Measurements from ENCODE around the gene FAM217B. TPM values are rescaled to one million over a fixed set of nuclear protein-coding genes. Genes with fewer than 3 reads are reported as not detected.
A peak's percentile ranks its signal among the peaks of the same experiment; 100 is the strongest.

FAM217B gene
- total and polyA plus RNA-seq, 2 of the 8 experiments (the other 6 are each of a cell fraction or from before 2014, with no cell fraction given): 5.4 to 28.5 TPM

DNA sequence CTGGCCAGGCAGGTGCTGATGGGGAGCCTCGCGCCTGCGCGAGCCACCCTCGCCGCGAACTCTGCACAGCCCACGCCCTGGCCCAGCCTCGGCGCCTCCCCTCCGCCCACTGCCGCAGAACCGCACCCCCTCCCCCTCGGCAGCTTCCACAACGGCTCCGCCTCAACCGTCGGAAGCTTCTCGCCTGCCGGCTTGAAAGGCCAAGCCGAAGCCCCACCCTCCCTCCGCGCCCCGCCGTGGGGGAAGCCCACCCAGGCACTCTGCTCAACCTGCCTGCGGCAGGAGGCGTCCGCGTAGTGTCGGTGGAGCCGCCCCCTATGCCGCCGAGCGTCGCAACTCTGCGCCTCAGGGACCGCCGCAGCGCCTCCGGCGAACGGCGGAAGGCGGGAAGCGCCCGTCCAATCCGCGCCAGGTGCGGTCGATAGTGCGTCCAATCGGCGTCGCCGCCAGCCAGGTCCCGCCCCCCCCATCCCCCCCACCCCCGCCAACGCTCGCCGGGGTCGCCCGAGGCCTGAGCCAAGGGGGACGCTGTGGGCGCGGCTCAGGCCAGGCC lies 6.8 kb upstream of the FAM217B start, which contains the start of gene SYCP2 (continued):
- TF ChIP-seq, protein P1, sequence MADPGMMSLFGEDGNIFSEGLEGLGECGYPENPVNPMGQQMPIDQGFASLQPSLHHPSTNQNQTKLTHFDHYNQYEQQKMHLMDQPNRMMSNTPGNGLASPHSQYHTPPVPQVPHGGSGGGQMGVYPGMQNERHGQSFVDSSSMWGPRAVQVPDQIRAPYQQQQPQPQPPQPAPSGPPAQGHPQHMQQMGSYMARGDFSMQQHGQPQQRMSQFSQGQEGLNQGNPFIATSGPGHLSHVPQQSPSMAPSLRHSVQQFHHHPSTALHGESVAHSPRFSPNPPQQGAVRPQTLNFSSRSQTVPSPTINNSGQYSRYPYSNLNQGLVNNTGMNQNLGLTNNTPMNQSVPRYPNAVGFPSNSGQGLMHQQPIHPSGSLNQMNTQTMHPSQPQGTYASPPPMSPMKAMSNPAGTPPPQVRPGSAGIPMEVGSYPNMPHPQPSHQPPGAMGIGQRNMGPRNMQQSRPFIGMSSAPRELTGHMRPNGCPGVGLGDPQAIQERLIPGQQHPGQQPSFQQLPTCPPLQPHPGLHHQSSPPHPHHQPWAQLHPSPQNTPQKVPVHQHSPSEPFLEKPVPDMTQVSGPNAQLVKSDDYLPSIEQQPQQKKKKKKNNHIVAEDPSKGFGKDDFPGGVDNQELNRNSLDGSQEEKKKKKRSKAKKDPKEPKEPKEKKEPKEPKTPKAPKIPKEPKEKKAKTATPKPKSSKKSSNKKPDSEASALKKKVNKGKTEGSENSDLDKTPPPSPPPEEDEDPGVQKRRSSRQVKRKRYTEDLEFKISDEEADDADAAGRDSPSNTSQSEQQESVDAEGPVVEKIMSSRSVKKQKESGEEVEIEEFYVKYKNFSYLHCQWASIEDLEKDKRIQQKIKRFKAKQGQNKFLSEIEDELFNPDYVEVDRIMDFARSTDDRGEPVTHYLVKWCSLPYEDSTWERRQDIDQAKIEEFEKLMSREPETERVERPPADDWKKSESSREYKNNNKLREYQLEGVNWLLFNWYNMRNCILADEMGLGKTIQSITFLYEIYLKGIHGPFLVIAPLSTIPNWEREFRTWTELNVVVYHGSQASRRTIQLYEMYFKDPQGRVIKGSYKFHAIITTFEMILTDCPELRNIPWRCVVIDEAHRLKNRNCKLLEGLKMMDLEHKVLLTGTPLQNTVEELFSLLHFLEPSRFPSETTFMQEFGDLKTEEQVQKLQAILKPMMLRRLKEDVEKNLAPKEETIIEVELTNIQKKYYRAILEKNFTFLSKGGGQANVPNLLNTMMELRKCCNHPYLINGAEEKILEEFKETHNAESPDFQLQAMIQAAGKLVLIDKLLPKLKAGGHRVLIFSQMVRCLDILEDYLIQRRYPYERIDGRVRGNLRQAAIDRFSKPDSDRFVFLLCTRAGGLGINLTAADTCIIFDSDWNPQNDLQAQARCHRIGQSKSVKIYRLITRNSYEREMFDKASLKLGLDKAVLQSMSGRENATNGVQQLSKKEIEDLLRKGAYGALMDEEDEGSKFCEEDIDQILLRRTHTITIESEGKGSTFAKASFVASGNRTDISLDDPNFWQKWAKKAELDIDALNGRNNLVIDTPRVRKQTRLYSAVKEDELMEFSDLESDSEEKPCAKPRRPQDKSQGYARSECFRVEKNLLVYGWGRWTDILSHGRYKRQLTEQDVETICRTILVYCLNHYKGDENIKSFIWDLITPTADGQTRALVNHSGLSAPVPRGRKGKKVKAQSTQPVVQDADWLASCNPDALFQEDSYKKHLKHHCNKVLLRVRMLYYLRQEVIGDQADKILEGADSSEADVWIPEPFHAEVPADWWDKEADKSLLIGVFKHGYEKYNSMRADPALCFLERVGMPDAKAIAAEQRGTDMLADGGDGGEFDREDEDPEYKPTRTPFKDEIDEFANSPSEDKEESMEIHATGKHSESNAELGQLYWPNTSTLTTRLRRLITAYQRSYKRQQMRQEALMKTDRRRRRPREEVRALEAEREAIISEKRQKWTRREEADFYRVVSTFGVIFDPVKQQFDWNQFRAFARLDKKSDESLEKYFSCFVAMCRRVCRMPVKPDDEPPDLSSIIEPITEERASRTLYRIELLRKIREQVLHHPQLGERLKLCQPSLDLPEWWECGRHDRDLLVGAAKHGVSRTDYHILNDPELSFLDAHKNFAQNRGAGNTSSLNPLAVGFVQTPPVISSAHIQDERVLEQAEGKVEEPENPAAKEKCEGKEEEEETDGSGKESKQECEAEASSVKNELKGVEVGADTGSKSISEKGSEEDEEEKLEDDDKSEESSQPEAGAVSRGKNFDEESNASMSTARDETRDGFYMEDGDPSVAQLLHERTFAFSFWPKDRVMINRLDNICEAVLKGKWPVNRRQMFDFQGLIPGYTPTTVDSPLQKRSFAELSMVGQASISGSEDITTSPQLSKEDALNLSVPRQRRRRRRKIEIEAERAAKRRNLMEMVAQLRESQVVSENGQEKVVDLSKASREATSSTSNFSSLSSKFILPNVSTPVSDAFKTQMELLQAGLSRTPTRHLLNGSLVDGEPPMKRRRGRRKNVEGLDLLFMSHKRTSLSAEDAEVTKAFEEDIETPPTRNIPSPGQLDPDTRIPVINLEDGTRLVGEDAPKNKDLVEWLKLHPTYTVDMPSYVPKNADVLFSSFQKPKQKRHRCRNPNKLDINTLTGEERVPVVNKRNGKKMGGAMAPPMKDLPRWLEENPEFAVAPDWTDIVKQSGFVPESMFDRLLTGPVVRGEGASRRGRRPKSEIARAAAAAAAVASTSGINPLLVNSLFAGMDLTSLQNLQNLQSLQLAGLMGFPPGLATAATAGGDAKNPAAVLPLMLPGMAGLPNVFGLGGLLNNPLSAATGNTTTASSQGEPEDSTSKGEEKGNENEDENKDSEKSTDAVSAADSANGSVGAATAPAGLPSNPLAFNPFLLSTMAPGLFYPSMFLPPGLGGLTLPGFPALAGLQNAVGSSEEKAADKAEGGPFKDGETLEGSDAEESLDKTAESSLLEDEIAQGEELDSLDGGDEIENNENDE (IDR thresholded peaks at IDR 0.05; ENCODE audit: insufficient replicate concordance, low read length): no peak
- TF ChIP-seq, protein P2, sequence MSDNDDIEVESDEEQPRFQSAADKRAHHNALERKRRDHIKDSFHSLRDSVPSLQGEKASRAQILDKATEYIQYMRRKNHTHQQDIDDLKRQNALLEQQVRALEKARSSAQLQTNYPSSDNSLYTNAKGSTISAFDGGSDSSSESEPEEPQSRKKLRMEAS (IDR thresholded peaks at IDR 0.05): peak; percentile 68; the same call in 1 of the 2 replicates

All from H1 (cell line).